ENCODE measurements around the gene BRCA1.
"Not testable (repeated sequence)": the region's sequence is repeated elsewhere in the genome, so short reads cannot be mapped to it uniquely, and the experiment has no call there.

The BRCA1 gene

GRCh38 chr17:43133439-43133838, 8.3 kb upstream of the BRCA1 start:
- not testable (repeated sequence) for DNase-seq

GRCh38 chr17:43132117-43132516, 7.0 kb upstream of the BRCA1 start:
- no peak for DNase-seq

GRCh38 chr17:43129671-43130010, 4.5 kb upstream of the BRCA1 start:
- DNase-seq, result no peak

DNA sequence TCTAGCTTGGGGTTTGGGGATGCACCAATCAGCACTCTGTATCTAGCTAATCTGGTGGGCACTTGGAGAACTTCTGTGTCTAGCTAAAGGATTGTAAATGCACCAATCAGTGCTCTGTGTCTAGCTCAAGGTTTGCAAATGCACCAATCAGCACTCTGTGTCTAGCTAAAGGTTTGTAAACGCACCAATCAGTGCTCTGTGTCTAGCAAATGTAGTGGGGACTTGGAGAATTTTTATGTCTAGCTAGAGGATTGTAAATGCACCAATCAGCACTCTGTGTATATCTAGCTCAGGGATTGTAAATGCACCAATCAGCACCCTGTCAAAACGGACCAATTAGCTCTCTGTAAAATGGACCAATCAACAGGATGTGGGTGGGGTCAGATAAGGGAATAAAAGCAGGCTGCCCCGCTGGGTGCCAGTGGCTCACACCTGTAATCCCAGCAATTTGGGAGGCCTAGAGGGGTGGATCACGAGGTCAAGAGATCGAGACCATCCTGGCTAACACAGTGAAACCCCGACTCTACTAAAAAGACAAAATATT, 2.2 kb upstream of the BRCA1 start:
- DNase-seq, result not testable (repeated sequence)

GRCh38 chr17:43126911-43127290, 1.7 kb upstream of the BRCA1 start:
- no peak for DNase-seq

GRCh38 chr17:43125967-43126910, 1.1 kb upstream of the BRCA1 start:
- no peak for DNase-seq

GRCh38 chr17:43118679-43119615, 6.2 kb downstream of the BRCA1 start:
- no peak for DNase-seq

DNA sequence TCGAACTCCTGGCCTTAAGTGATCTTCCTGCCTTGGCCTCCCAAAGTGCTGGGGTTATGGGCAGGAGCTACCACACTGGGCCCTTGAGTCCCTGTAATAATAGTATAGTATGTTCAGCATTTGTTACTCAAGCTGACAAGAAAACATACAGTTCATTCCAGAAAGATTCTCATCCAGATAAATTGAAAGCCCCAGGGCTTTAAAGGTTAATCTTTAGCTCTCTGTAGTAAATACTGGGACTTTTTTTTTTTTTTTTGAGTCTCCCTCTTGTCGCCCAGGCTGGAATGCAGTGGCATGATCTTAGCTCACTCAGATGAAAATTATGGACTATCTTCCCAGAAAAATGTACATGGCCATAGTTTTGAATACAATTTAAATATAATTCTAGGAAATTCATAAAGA, 11.0 kb downstream of the BRCA1 start:
- DNase-seq, result no peak

DNA sequence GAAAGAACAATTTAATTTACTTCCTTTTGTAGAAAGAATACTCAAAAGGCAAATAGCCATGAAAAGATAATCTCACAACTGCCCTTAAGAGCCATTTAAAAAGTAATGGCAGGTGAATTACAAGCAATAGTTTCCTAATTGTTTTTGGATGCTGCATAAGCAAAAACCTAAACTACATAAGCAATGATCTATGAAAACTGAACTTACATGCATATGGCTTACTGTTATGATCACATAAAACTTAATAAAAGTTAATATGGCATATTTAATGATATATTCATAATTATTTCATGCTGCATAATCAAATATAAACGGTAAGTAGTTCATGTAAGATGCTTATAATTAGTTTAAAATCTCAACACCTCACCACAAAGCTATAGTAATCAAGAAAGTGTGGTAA, 18.6 kb downstream of the BRCA1 start:
- no peak for DNase-seq

- no peak for DNase-seq
Observed at GRCh38 chr17:43105146-43105545, 20.0 kb downstream of the BRCA1 start.

DNA sequence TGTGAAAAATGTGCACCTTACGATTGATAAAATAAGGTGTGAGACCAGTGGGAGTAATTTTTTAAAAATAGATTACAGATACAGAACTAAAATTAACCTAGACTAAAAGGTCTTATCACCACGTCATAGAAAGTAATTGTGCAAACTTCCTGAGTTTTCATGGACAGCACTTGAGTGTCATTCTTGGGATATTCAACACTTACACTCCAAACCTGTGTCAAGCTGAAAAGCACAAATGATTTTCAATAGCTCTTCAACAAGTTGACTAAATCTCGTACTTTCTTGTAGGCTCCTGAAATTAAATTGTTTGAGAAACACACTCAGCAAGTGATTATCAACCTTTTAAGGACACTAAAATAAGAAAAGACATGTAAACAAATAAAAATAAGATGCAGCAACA, 20.5 kb downstream of the BRCA1 start:
- no peak for DNase-seq

DNA sequence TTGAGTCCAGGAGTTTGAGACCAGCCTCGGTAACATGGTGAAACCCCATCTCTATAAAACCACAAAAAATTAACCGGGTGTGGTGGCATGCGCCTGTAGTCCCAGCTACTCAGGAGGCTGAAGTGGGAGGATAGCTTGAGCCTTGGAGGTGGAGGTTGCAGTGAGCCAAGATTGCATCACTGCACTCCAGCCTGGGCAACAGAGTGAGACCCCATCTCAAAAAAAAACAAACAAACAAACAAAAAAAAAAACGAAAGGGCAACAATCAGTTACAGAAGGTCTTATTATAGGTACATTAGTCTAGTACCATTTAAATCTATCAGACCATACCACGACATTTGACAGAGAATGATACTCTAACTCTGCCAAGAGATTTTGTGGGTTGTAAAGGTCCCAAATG, 29.8 kb downstream of the BRCA1 start:
- DNase-seq, result not testable (repeated sequence)

DNA sequence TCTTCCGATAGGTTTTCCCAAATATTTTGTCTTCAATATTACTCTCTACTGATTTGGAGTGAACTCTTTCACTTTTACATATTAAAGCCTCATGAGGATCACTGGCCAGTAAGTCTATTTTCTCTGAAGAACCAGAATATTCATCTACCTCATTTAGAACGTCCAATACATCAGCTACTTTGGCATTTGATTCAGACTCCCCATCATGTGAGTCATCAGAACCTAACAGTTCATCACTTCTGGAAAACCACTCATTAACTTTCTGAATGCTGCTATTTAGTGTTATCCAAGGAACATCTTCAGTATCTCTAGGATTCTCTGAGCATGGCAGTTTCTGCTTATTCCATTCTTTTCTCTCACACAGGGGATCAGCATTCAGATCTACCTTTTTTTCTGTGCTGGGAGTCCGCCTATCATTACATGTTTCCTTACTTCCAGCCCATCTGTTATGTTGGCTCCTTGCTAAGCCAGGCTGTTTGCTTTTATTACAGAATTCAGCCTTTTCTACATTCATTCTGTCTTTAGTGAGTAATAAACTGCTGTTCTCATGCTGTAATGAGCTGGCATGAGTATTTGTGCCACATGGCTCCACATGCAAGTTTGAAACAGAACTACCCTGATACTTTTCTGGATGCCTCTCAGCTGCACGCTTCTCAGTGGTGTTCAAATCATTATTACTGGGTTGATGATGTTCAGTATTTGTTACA, 30.9 kb downstream of the BRCA1 start:
- no peak for DNase-seq

GRCh38 chr17:43092901-43093300, 32.3 kb downstream of the BRCA1 start:
- no peak for DNase-seq

DNA sequence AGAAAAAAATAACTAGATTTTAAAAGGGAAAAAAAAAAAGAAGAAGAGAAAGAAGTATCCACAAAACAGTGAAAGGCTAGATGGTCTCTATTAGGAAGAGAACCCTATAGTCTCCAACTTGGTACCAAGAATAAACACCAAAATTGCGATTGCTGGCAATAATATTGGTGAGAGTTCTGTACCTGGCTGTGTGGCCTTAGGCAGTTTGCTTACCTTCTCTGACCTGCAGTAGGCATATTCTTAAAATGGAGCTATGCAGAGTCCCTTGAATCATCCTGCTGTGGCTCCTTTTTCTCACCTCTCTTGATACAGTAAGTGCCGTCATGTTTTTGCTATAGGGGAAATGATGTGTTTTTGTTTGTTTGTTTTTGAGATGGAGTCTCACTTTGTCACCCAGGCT, 35.1 kb downstream of the BRCA1 start:
- DNase-seq, result no peak

- DNase-seq, result no peak
Observed at GRCh38 chr17:43085474-43085873, 39.7 kb downstream of the BRCA1 start.

DNA sequence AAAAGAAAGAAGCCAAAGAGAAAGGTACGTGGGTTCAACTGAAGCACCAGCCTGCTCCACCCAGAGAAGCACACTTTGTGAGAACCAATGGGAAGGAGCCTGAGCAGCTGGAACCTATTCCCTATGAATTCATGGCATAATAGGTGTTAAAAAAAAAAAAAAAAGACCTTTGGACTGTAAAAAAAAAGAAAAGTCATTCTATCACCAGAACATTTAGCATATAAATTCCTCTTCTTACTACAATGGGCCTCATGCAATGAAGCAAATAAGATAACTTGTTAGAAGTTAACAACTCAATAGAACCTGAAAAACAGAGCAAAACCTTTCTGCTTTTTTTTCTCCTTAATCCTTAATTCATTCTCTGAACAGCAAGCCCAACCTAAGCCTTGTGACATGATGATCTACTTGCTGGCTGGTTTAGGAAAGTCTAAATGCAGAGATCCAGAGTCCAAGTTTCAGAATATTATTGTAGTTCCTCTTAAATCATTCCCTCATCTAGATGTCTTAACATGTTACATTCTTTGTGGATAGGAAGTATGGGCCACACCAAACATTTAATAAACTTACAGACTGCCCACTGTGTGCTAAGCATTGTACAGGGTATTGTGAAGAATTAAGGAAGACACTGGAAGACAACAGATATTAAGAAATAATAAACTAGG, 45.4 kb downstream of the BRCA1 start:
- DNase-seq, result no peak

- DNase-seq, result no peak
Observed at GRCh38 chr17:43074869-43075268, 50.3 kb downstream of the BRCA1 start.

DNA sequence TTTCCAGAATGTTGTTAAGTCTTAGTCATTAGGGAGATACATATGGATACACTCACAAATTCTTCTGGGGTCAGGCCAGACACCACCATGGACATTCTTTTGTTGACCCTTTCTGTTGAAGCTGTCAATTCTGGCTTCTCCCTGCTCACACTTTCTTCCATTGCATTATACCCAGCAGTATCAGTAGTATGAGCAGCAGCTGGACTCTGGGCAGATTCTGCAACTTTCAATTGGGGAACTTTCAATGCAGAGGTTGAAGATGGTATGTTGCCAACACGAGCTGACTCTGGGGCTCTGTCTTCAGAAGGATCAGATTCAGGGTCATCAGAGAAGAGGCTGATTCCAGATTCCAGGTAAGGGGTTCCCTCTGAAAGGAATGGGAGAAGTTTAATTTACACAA, 54.3 kb downstream of the BRCA1 start:
- DNase-seq, result no peak

GRCh38 chr17:43070257-43070656, 54.9 kb downstream of the BRCA1 start:
- DNase-seq, result no peak

DNA sequence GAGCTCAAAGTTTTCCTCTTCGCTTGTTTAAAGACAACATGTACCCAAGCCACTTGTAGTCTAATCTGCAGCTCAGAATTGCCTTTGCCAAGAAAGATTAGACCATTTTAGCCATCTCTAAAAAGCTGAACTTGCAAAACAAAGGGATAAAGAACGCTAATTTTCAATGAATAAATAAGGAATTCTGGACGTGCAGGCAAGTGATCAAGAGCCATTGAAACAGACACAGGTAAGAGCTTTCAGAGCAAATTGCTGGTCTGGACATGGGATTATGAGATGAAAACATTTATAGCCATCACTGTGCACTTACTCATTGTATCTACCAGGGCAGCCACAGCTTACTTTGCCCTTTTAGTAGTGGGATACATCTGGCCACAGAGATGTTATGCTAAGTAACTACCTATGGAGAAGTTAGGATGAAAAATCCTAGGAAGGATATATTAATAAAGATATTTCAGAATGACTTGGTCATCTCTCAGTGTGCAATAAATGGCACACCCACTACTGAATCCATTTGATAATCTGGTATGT, 55.7 kb downstream of the BRCA1 start:
- DNase-seq, result no peak

All from RPMI8226 (cell line).